Progenitor cell of endocrine pancreas (in vitro differentiated cells): ENCODE data around the gene GJD3. TPM values are rescaled to one million over a fixed set of nuclear protein-coding genes. Genes with fewer than 3 reads are reported as not detected.

ENCODE experiments used
- DNase-seq: peaks from one replicate; pipeline ENCODE4 v3.0.0; 2021; ENCODE audit warnings: low spot score; ENCODE audit not compliant: unreplicated experiment
- H3K27ac Mint-ChIP-seq: 2 replicates; pipeline ENCODE4 v1.8.0; 2021; ENCODE audit warnings: mild to moderate bottlenecking, moderate library complexity, mixed read lengths
- H3K27me3 Mint-ChIP-seq: 2 replicates; pipeline ENCODE4 v1.8.0; 2021; ENCODE audit warnings: mixed read lengths
- H3K36me3 Mint-ChIP-seq: 2 replicates; pipeline ENCODE4 v1.8.0; 2022; ENCODE audit warnings: mixed read lengths; ENCODE audit not compliant: insufficient read depth
- H3K4me1 Mint-ChIP-seq: 2 replicates; pipeline ENCODE4 v1.8.0; 2021; ENCODE audit warnings: low read depth, mixed read lengths
- H3K4me3 Mint-ChIP-seq: 2 replicates; pipeline ENCODE4 v1.8.0; 2021; ENCODE audit warnings: low read depth, mild to moderate bottlenecking, moderate library complexity, mixed read lengths
- H3K9me3 Mint-ChIP-seq: 2 replicates; pipeline ENCODE4 v1.8.0; 2021; ENCODE audit warnings: low read depth, mixed read lengths
- total RNA-seq: library from RNA; stranded (reverse); gene quantifications from 2 replicates; pipeline ENCODE4 v1.2.1, GENCODE V29; 2021
- TF ChIP-seq, protein P1 (sequence below): fragments of 200-600 bp; sonication (generic); IDR thresholded peaks from one replicate; pipeline ENCODE4 v1.5.0; 2021; ENCODE audit warnings: antibody characterized with exemption, mild to moderate bottlenecking; ENCODE audit not compliant: unreplicated experiment

GJD3 gene
- total RNA-seq, 1 donor from 2014 or later = not detected

DNA sequence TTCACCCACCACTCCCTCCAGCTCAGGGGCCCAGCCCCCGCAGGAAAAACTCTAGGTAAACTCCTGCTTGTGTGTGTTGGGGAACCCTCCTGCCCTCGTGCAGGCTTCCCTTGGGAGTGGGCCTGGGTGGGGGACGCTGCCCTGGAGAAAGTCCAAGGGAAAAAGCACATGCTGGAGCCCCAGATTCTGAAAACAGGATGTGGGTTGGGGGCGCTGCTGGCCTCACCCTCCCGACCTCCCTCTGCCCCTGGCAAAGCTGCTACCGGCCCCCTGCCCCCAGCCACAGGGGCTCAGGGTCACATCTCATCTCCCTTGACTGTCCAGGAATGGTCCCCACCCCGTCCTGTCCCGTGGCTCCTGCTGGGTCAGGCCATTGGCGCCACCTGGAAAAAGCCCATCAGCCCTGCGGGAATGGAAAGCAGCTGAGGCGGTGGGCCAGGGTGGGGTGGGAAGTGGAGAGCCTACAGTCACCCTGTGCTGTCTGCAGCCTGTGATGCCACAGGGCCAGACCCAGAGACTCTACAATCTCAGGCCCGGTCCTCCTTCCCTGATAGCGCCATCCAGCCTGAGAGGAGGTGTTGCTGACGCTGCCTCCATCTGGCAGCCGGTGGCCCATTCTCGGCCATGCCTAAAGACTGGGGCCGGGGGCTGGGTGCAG lies 2.5 kb upstream of the GJD3 start:
- Mint-ChIP-seq H3K27ac (no peak overlapping the region), H3K9me3 (no peaks in the 10 kb centered on the region), H3K27me3 (peaks cover 15% of the 10 kb centered on the region), H3K4me1 (peaks cover 2% of the 10 kb centered on the region), H3K36me3 (no peaks in the 10 kb centered on the region), H3K4me3 (no peak overlapping the region)
- no peak for DNase-seq
- TF ChIP-seq, protein P1, sequence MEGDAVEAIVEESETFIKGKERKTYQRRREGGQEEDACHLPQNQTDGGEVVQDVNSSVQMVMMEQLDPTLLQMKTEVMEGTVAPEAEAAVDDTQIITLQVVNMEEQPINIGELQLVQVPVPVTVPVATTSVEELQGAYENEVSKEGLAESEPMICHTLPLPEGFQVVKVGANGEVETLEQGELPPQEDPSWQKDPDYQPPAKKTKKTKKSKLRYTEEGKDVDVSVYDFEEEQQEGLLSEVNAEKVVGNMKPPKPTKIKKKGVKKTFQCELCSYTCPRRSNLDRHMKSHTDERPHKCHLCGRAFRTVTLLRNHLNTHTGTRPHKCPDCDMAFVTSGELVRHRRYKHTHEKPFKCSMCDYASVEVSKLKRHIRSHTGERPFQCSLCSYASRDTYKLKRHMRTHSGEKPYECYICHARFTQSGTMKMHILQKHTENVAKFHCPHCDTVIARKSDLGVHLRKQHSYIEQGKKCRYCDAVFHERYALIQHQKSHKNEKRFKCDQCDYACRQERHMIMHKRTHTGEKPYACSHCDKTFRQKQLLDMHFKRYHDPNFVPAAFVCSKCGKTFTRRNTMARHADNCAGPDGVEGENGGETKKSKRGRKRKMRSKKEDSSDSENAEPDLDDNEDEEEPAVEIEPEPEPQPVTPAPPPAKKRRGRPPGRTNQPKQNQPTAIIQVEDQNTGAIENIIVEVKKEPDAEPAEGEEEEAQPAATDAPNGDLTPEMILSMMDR = no peak

DNA sequence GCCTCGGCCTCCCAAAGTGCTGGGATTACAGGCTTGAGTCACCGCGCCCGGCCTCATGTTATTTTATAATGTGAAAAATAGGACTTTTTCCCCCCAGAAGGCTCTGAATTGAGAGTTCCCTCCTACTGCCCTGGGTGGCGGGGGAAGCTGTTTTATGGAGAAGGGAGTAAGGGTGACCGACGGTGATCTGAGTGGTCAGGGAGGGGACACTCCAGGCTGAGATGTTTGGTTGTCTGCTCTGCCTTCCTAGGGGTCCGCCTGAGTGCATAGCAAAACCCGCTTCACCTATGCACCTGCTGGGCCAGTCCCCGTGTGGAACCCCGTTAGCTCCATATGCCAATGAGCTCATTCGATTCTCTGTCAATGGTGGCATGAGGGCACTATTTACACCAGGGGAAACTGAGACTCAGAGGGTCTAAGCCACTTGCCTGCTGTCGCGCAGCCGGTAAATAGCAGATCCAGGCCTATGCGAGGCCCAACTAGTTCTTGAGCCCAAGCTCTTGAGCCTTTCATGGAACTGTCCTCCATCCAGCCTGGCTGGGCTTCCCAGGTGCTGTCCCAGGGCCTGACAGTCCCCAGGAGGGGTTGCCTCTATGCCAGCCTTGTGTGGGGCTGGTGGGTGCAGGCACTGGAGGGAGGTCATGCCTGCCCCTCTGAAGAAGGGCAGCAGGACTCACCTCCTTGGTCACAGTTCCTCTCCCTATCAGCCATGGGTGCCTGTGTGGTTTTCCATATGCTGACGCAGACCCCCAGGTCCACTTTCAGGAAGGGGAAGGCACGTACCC lies 1.7 kb upstream of the GJD3 start:
- H3K36me3 Mint-ChIP-seq = no peaks in the 10 kb centered on the region
- H3K9me3 Mint-ChIP-seq = no peaks in the 10 kb centered on the region
- no peak overlapping the region for H3K4me3 Mint-ChIP-seq
- TF ChIP-seq, protein P1 = no peak
- no peak overlapping the region for H3K27ac Mint-ChIP-seq
- H3K4me1 Mint-ChIP-seq = peaks cover 2% of the 10 kb centered on the region
- DNase-seq = no peak
- peaks cover 18% of the 10 kb centered on the region for H3K27me3 Mint-ChIP-seq

DNA sequence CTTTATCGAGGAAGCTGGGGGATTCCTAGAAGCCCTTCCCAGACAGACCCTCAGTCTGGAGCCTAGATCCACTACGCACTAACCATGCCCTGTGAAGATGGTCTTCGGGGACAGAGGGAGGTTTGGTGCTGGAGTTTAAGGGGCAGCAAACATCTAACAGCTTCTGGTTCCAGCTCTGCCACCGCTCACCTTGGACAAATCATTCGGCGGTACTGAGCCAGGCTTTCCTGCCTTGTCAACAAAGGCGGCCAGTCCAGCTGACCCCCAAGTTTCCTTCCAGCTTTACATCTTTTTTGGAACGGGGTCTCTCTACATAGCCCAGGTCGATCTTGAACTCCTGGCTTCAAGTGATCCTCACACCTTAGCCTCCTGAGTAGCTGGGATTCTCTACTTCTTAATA lies 369 bp upstream of the GJD3 start:
- Mint-ChIP-seq H3K4me3 (no peak overlapping the region), H3K36me3 (no peaks in the 10 kb centered on the region), H3K27ac (no peak overlapping the region), H3K27me3 (peaks cover 29% of the 10 kb centered on the region), H3K4me1 (peaks cover 2% of the 10 kb centered on the region), H3K9me3 (no peaks in the 10 kb centered on the region)
- TF ChIP-seq, protein P1 = no peak
- DNase-seq = no peak

DNA sequence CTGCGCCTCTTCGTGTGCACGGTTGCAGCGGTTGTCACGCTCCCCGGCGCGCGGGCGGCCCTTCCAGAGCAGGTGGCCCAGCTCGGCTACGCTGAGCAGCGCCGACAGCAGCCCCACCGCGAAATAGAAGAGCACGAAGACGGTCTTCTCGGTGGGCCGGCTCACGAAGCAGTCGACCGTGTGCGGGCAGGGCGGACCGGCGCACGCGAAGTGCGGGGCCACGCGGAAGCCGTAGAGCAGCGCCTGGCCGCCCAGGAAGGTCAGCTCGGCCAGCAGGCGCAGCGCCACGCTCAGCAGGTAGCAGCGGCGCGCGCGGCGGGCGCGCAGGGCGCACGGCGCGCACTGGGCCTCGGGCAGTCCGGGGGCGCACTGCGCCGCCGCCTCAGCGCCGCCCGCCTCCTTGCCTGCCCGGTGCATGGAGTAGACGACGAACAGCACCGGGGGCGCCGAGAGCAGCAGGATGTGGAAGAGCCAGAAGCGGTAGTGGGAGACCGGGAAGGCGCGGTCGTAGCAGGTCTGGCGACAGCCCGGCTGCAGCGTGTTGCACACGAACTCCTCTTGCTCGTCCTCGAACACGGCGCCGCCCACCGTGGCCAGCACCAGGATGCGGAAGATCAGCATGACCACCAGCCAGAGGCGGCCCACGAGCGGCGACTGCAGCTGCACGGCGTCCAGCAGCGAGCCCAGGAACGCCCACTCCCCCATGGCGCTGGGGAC lies 1.3 kb downstream of the GJD3 start:
- H3K27me3 Mint-ChIP-seq = peaks cover 30% of the 10 kb centered on the region
- no peak overlapping the region for H3K27ac Mint-ChIP-seq
- H3K4me3 Mint-ChIP-seq = peak overlapping the region; percentile 73
- no peak for DNase-seq
- TF ChIP-seq, protein P1 = no peak
- no peaks in the 10 kb centered on the region for H3K36me3 Mint-ChIP-seq
- H3K9me3 Mint-ChIP-seq = no peaks in the 10 kb centered on the region
- peaks cover 2% of the 10 kb centered on the region for H3K4me1 Mint-ChIP-seq

DNA sequence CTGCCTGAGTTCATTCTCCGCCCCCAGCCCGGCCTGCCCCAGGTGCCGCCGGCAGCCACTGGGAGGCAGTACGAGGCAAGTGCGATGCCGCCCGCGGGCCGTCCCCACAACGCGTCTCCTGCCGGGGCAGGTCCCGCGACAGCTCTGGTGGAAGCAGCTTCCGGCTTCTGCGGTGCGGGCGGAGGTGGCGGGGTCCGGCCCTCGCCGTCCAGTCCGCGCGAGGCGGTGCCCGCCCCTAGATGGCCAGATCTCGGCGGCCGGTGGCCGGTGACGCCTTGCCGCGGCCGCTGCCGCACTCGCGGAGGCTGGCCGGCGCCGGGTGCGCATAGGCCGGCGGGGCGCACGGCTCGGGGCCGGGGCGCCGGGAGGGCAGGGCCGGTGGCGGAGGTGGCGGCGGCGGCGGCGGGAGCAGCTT lies 1.8 kb downstream of the GJD3 start:
- peaks cover 30% of the 10 kb centered on the region for H3K27me3 Mint-ChIP-seq
- peak; percentile 81 for DNase-seq
- no peaks in the 10 kb centered on the region for H3K9me3 Mint-ChIP-seq
- peaks cover 2% of the 10 kb centered on the region for H3K4me1 Mint-ChIP-seq
- TF ChIP-seq, protein P1 = peak; percentile 82
- peak overlapping the region; percentile 73 for H3K4me3 Mint-ChIP-seq
- H3K36me3 Mint-ChIP-seq = no peaks in the 10 kb centered on the region
- no peak overlapping the region for H3K27ac Mint-ChIP-seq
